ENCODE measurements around the gene CAB39.
A peak's percentile ranks its signal among the peaks of the same experiment; 100 is the strongest.

CAB39 gene

DNA sequence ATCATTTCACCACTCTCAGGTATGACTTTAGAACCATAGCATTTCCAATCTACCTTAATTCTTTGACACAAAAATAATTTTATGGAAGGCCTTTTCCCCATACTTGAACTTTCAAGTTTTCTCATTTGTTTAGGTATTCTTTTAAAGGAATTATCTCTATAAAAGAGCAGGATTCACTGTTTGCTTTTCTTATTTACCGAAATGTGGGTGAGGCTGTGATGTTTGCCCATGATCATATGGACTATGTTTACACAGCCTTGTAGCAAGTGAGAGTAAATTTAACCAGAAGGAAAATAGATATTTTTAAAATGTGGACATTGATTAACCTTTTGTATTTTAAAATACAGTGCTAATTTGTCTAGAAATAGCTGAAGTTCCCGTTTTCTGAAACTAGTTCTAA is 26.3 kb downstream of the CAB39 start:
- TF ChIP-seq POLR2AphosphoS5 (IDR thresholded peaks at IDR 0.05; ENCODE audit: low read depth, low read length) (no peak), POLR2A (IDR thresholded peaks at IDR 0.05; ENCODE audit: low read depth, low read length) (no peak), TAF1 (IDR thresholded peaks at IDR 0.05; ENCODE audit: borderline replicate concordance, low read depth, low read length) (no peak)
- DNase-seq (ENCODE audit: insufficient read length) (no peak), FAIRE-seq (no peak)

- no peak for FAIRE-seq
- DNase-seq (ENCODE audit: insufficient read length): no peak
- TF ChIP-seq POLR2AphosphoS5 (IDR thresholded peaks at IDR 0.05; ENCODE audit: low read depth, low read length) (no peak), TAF1 (IDR thresholded peaks at IDR 0.05; ENCODE audit: borderline replicate concordance, low read depth, low read length) (no peak), POLR2A (IDR thresholded peaks at IDR 0.05; ENCODE audit: low read depth, low read length) (no peak)
Measured at GRCh38 chr2:230739961-230740360, 27.3 kb downstream of the CAB39 start.

DNA sequence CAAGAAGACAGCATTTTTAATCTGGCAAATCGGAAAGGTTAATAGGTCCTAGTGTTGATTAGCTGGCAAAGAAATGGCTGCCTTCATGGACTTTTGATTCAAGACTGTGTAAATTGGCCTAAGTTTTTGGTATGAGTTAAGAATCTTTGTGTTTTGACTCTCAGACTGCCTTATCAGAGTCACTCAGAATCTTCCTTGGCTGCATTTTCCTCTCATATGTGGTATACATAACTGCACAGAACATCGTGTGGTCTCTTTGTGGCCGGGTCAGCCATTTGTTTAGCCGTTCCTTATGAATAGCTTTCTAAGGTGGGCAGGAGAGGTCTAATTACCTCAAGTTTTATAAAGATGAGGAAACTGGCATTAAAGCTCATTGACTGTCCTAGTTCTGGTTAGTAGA is 30.1 kb downstream of the CAB39 start:
- FAIRE-seq: no peak
- no peak for DNase-seq (ENCODE audit: insufficient read length)
- TF ChIP-seq POLR2A (IDR thresholded peaks at IDR 0.05; ENCODE audit: low read depth, low read length) (no peak), TAF1 (IDR thresholded peaks at IDR 0.05; ENCODE audit: borderline replicate concordance, low read depth, low read length) (no peak)

DNA sequence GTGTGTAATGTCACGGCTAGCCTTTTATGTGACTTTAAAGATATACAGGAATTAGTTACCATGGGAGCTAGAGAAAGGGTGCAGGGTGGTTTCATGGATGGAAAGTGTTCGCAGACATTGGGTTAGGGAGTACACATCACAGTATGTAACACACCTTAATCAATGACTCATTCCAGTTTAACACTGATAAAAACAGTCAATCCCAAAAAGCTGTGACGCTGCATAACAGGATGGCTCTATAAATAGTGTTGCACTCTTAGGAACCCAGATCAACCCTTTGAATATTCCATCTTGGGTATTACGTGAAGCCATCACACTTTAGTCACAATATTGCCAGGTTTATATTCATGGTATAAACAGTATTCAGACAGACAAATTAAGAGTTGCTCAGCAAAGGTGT is 33.6 kb downstream of the CAB39 start:
- TF ChIP-seq POLR2AphosphoS5 (IDR thresholded peaks at IDR 0.05; ENCODE audit: low read depth, low read length) (no peak), TAF1 (IDR thresholded peaks at IDR 0.05; ENCODE audit: borderline replicate concordance, low read depth, low read length) (no peak), POLR2A (IDR thresholded peaks at IDR 0.05; ENCODE audit: low read depth, low read length) (no peak)
- FAIRE-seq: peak; percentile 75
- DNase-seq (ENCODE audit: insufficient read length): no peak

DNA sequence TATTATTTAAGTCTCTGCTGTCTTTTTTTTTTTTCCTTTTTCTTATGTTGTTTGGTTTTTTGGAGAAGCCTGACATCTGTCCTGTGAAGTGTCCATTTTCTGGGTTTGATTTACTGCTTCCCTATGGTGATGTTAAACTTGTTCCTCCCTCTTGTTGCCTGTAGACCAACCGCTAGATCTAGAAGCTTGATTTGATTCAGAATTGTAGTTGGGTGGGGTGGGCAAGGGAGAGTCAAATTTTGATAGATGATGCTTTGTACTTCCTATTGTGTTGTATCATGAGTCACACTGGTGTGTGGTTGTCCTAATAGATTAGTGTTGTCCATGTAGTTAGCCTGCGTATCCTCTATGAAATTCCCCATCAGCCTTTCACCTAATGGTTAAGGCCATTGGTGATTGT is 35.4 kb downstream of the CAB39 start:
- no peak for FAIRE-seq
- no peak for TF ChIP-seq POLR2AphosphoS5 (IDR thresholded peaks at IDR 0.05; ENCODE audit: low read depth, low read length)
- no peak for TF ChIP-seq POLR2A (IDR thresholded peaks at IDR 0.05; ENCODE audit: low read depth, low read length)
- TF ChIP-seq TAF1 (IDR thresholded peaks at IDR 0.05; ENCODE audit: borderline replicate concordance, low read depth, low read length): no peak
- no peak for DNase-seq (ENCODE audit: insufficient read length)

GRCh38 chr2:230749111-230749510 is 36.5 kb downstream of the CAB39 start:
- no peak for FAIRE-seq
- no peak for DNase-seq (ENCODE audit: insufficient read length)
- no peak for TF ChIP-seq POLR2AphosphoS5 (IDR thresholded peaks at IDR 0.05; ENCODE audit: low read depth, low read length)
- TF ChIP-seq TAF1 (IDR thresholded peaks at IDR 0.05; ENCODE audit: borderline replicate concordance, low read depth, low read length): no peak
- TF ChIP-seq POLR2A (IDR thresholded peaks at IDR 0.05; ENCODE audit: low read depth, low read length): no peak

DNA sequence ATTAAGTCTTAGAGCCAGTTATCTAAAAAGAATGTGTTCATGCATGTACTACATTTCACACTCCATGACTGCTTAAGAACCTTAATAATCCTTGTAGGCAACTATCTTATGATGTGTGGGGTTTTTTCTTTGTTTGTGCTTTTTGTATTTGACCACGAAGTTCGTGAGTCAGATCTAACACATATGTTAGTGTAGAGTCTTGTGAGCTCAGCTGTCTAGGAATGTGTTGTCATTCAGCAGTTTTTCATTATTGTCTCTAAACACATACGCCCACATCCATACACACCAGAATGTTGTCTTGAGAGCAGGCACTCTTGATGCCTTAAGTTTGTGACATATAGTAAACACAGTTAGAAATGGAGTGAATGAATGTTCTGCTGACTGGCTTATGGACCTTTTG is 38.4 kb downstream of the CAB39 start:
- no peak for DNase-seq (ENCODE audit: insufficient read length)
- FAIRE-seq: peak; percentile 85
- TF ChIP-seq POLR2AphosphoS5 (IDR thresholded peaks at IDR 0.05; ENCODE audit: low read depth, low read length) (no peak), POLR2A (IDR thresholded peaks at IDR 0.05; ENCODE audit: low read depth, low read length) (no peak), TAF1 (IDR thresholded peaks at IDR 0.05; ENCODE audit: borderline replicate concordance, low read depth, low read length) (no peak)

DNA sequence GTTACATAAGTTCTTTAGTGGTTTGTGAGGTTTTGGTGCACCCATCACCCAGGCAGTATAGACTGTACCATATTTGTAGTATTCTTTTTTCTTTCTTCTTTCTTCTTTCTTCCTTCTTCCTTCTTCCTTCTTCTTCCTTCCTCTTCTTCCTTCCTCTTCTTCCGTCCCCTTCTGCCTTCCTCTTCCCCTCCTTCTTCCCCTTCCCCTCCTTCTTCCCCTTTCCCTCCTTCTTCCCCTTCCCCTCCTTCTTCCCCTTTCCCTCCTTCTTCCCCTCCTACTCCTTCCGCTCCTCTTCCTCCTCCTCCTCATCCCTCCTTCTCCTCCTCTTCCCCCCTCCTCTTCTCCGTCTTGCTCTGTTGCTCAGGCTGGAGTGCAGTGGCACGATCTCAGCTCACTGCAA is 41.6 kb downstream of the CAB39 start:
- TF ChIP-seq POLR2A (IDR thresholded peaks at IDR 0.05; ENCODE audit: low read depth, low read length) (no peak), TAF1 (IDR thresholded peaks at IDR 0.05; ENCODE audit: borderline replicate concordance, low read depth, low read length) (no peak), POLR2AphosphoS5 (IDR thresholded peaks at IDR 0.05; ENCODE audit: low read depth, low read length) (no peak)
- DNase-seq (ENCODE audit: insufficient read length) (no peak), FAIRE-seq (no peak)

GRCh38 chr2:230757476-230757875 is 44.8 kb downstream of the CAB39 start:
- DNase-seq (ENCODE audit: insufficient read length): no peak
- no peak for TF ChIP-seq POLR2A (IDR thresholded peaks at IDR 0.05; ENCODE audit: low read depth, low read length)
- no peak for TF ChIP-seq POLR2AphosphoS5 (IDR thresholded peaks at IDR 0.05; ENCODE audit: low read depth, low read length)
- no peak for TF ChIP-seq TAF1 (IDR thresholded peaks at IDR 0.05; ENCODE audit: borderline replicate concordance, low read depth, low read length)
- no peak for FAIRE-seq

DNA sequence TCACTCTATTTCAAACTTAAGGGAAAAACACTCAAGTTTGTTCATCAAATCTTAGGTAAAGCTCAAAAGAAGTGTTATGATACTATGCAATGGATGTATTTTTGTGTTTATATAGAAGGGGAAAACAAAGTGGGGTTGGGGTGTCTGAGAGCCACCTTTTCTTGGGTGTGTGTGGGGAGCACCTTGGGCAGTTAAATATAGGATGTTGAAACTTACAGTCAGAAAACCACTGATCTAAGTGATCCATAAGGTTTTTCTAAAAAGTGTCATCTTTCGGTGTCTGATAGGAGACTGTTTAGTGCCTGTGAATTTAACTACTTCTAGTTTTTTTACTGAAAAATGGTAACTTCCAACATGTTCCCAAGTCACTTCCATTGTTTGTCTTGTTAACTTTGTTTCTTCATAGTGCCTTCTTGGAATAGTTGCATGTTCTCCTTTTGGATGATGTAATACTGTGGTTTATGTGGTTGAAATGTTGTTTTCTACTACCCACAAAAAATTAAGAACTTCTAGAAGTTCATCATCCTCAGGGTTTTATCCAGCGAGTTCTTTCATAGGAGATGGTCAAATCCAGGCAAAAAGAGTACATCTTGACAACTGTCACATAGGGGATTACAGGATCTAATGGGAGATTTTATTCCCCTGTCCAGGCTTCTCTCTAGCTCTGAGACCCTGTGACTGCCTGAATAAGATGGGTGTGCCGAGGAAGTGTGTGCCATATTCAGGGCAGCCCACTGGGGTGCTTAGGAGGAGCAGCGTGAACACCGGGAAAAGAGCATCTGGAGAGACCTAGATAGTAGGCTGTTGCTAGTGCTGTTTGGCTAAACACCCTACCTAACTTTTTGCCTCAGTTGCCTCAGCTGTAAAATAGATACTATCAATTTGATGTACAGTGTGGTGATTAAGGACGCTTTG is 46.2 kb downstream of the CAB39 start:
- DNase-seq (ENCODE audit: insufficient read length) (no peak), FAIRE-seq (peak; percentile 62)

DNA sequence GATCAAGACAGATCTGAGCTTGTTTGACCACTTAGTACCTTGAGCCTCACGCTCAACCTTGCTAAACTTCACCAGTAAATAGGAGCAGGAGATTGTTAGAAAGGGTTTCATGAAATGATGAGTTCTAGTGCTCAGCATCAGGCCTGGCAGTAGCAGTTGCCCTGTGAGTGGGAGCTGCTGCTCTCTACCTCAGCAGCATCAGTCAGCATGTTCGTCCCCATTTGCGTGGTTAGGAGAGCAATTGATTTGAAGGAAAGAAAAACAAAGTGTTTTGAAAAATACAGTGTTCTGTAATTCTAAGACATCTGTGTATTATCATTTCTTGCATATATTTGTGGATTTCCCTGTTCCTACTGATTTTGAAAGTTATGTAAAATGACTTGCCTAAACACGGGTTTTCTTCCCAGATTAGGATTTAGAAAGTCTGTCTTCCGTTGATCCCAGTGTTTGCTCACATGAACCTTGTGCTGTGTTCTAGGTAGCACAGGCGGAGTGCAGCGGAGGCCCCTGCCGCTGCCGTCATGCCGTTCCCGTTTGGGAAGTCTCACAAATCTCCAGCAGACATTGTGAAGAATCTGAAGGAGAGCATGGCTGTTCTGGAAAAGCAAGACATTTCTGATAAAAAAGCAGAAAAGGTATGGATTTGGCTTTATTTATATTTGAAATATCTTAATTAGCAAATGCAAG is 47.0 kb downstream of the CAB39 start:
- FAIRE-seq (no peak), DNase-seq (ENCODE audit: insufficient read length) (no peak)
- TF ChIP-seq POLR2AphosphoS5 (IDR thresholded peaks at IDR 0.05; ENCODE audit: low read depth, low read length) (no peak), TAF1 (IDR thresholded peaks at IDR 0.05; ENCODE audit: borderline replicate concordance, low read depth, low read length) (no peak), POLR2A (IDR thresholded peaks at IDR 0.05; ENCODE audit: low read depth, low read length) (no peak)

More for the DNA sequence above, 46.2 kb downstream of the CAB39 start:
- TF ChIP-seq TAF1 (IDR thresholded peaks at IDR 0.05; ENCODE audit: borderline replicate concordance, low read depth, low read length): no peak
- no peak for TF ChIP-seq POLR2A (IDR thresholded peaks at IDR 0.05; ENCODE audit: low read depth, low read length)
- no peak for TF ChIP-seq POLR2AphosphoS5 (IDR thresholded peaks at IDR 0.05; ENCODE audit: low read depth, low read length)

DNA sequence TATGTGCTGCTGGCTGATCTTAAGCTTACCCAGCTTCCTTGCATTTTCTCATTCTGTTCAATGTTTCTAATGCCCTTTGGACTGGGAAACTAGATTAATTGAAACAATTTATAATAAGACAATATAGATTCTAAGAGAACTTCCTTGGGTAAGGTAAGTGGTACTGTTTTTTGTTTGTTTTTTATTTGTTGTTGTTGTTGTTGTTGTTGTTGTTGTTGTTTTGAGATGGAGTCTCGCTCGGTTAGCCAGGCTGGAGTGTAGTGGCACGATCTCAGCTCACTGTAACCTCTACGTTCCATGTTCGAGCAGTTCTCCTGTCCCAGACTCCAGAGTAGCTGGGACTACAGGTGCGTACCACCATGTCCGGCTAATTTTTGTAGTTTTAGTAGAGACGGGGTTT is 49.1 kb downstream of the CAB39 start:
- DNase-seq (ENCODE audit: insufficient read length): no peak
- no peak for FAIRE-seq
- TF ChIP-seq POLR2A (IDR thresholded peaks at IDR 0.05; ENCODE audit: low read depth, low read length): no peak
